ENCODE data around the gene PFDN1. TPM values are rescaled to one million over a fixed set of nuclear protein-coding genes. Genes with fewer than 3 reads are reported as not detected.

Gene PFDN1
- total and polyA plus RNA-seq, 9 of the 15 experiments (the other 6 are each of a cell fraction or from before 2014, with no cell fraction given) = 45.5 to 215 (median 78.0) TPM

GRCh38 chr5:140310434-140310833, 7.5 kb upstream of the PFDN1 start:
- H4K20me1 ChIP-seq (replicated peaks; ENCODE audit: control insufficient read depth, insufficient read depth, low read length) = no peaks in the 10 kb centered on the region
- no peaks in the 10 kb centered on the region for H3K36me3 ChIP-seq (ENCODE audit: control insufficient read depth, insufficient read depth, low read length)
- ChIA-PET CTCF (ENCODE audit: low intra/inter-chr PET ratio) (no interaction called here), POLR2A (interaction anchor here (0.6 to 2.4 kb wide), 6 partner anchors 7 to 177 kb away, joined by 3 to 9 read pairs (median 4); partner anchors contain the start of genes HBEGF and PFDN1)
- peak overlapping the region; percentile 42; the same call in 1 of the 2 replicates for H3K4me2 ChIP-seq (ENCODE audit: insufficient read depth, low read length)
- ATAC-seq (0 out of 3 replicates have a peak, but pooled peaks have one; percentile 9), DNase-seq (ENCODE audit: extremely low read depth in 1 of 4, low spot score in 3 of 4) (no peak), FAIRE-seq (no peak)
- intact Hi-C loops (cut with micrococcal nuclease) (no loop called here), in situ Hi-C loops (cut with MboI) (no loop called here)
- H3K4me3 ChIP-seq = no peak overlapping the region
- no peaks in the 10 kb centered on the region for H3K9me1 ChIP-seq (ENCODE audit: control insufficient read depth, insufficient read depth, low read length)
- peak overlapping the region; percentile 73 for H2AFZ ChIP-seq (ENCODE audit: low read depth, low read length)
- H3K27me3 ChIP-seq (ENCODE audit: control insufficient read depth in 2 of 2, insufficient read depth in 2 of 2, low read length in 2 of 2) = no peaks in the 10 kb centered on the region
- peak overlapping the region in 1 of 2 experiments; percentile 34; a peak in 1 of 4 replicates for H3K9ac ChIP-seq (ENCODE audit: insufficient read depth in 1 of 2, low read depth in 2 of 2, low read length in 2 of 2)
- no peaks in the 10 kb centered on the region for H3K79me2 ChIP-seq (ENCODE audit: control insufficient read depth, insufficient read depth, low read length)
- BruUV-seq (replicated peaks) = no TSS peak
- H3K9me3 ChIP-seq (replicated peaks; ENCODE audit: control insufficient read depth, insufficient read depth, low read depth, low read length) = no peaks in the 10 kb centered on the region
- H3K27ac ChIP-seq (ENCODE audit: extremely low read depth, low read depth, low read length) = peak overlapping the region; percentile 57; the same call in 2 of the 3 replicates
- 13% methylated on average over 2 of the region's 2 CpGs for WGBS (ENCODE audit: insufficient coverage, low coverage, missing lambda C conversion rate)
- peaks cover 0 to 26% of the 10 kb centered on the region in 2 experiments; a peak in 4 of 5 replicates for H3K4me1 ChIP-seq (replicated peaks in 1 of 2; ENCODE audit: control insufficient read depth in 2 of 2, insufficient read depth in 2 of 2, low read length in 2 of 2)
- TF ChIP-seq NFE2 (IDR thresholded peaks at IDR 0.05; ENCODE audit: low read depth) (0 out of 2 replicates have a peak, but pooled peaks have one; percentile 31), RERE (CRISPR knock-in tag; IDR thresholded peaks at IDR 0.05; ENCODE audit: borderline replicate concordance) (no peak), YBX1 (IDR thresholded peaks at IDR 0.05) (no peak), POLR3A (IDR thresholded peaks at IDR 0.05; ENCODE audit: borderline replicate concordance, extremely low read depth, insufficient read depth, insufficient read length) (no peak), ZNF696 (CRISPR knock-in tag; conservative IDR thresholded peaks at IDR 0.05) (no peak), AFF1 (IDR thresholded peaks at IDR 0.05; ENCODE audit: low read depth in 1 of 2, partially characterized antibody in 2 of 2) (no peak), TAF15 (IDR thresholded peaks at IDR 0.05; ENCODE audit: low read depth, low read length) (no peak), NCOR1 (IDR thresholded peaks at IDR 0.05) (no peak), MLLT1 (IDR thresholded peaks at IDR 0.05) (no peak), JUN (IDR thresholded peaks at IDR 0.05; ENCODE audit: borderline replicate concordance, low read depth, low read length) (0 out of 2 replicates have a peak, but pooled peaks have one; percentile 19), JUN (CRISPR knock-in tag; IDR thresholded peaks at IDR 0.05; ENCODE audit: borderline replicate concordance) (no peak)

Measured in K562 (cell line).